Peyer's patch (tissue), 4 donors: ENCODE measurements around the gene MRTFB.

Source experiments
- CTCF ChIP-seq, 6 experiments: fragments of 450-650 bp in 4 of 6; fragments of 200-600 bp in 2 of 6; sonication (generic) in 1 of 6; IDR thresholded peaks; one replicate each; pipeline ENCODE4 v1.5.1; 2017 to 2019; ENCODE audit warnings: antibody characterized with exemption in 6 of 6, mild to moderate bottlenecking in 3 of 6, moderate library complexity in 1 of 6
- POLR2A ChIP-seq, 2 donors: fragments of 450-650 bp; IDR thresholded peaks; one replicate each; pipeline ENCODE4 v1.5.1; 2017; ENCODE audit warnings: antibody characterized with exemption in 2 of 2, mild to moderate bottlenecking in 2 of 2, moderate library complexity in 2 of 2

DNA sequence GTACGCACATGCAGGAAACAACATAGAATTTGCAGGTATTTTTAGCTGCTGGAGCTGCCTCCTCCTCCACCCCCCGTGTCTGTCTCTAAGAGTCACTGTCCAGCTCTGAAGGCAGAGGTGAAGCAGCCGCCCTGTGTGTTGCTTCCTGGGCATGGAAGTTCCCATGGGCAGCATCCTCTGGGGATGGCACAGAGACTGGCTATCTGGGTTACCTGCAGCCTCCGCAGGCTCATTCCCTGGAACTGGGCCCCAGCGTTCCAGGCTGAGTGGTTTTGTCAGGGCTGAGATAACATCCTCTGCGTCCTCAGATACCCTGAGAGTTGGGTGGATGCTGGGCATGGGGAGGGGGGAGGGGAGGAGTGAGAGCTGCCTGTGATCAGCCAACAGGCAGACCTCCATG is 41.5 kb upstream of the MRTFB start:
- TF ChIP-seq CTCF (IDR thresholded peaks at IDR 0.05) (no peak), POLR2A (IDR thresholded peaks at IDR 0.05) (no peak)
